ENCODE results near the gene DRD4. TPM values are rescaled to one million over a fixed set of nuclear protein-coding genes. Genes with fewer than 3 reads are reported as not detected.
"Not testable (repeated sequence)": the region's sequence is repeated elsewhere in the genome, so short reads cannot be mapped to it uniquely, and the experiment has no call there.

The DRD4 gene
- polyA plus RNA-seq, 10 donors: 0.23 to 0.90 (median 0.73) TPM

DNA sequence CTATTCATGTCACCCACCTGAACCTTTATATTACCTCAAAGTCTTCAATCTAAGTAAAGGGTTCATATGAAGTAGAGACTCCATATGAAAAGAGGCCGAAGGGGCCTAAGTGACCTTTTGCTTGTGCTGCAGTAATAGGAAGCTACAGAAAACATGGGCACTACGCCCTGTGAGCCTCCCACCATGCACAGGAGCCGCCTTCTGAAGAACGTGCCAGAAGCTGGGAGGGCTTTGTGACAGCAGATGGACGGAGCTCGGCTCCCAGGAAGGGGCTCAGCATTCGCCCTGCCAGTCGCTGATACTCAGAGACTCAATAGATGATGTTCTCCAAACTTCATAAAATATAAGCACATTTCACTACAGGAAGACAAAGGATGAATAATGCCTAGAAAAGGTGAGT is 36.8 kb downstream of the DRD4 start:
- DNase-seq: no peak

DNA sequence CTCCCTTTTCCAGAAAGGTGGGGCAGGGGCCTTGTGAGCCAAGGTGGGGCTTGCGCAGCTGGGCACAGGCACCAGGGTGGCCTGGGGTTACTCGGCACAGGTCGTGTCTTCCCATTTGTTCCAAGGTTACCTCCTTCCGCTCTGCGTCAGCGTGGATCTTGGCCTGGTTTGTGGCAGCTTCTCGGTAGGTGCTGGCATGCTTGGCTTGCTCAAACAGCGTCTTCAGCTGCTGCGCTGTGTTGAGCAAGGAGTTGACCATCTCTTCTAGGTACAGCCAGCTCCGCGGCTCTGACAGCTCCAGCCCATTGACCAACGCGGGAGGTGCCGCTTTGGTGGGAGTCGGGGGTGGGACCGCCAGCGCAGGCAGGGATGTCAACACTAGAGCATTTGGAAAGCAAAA is 37.3 kb downstream of the DRD4 start:
- no peak for DNase-seq

DNA sequence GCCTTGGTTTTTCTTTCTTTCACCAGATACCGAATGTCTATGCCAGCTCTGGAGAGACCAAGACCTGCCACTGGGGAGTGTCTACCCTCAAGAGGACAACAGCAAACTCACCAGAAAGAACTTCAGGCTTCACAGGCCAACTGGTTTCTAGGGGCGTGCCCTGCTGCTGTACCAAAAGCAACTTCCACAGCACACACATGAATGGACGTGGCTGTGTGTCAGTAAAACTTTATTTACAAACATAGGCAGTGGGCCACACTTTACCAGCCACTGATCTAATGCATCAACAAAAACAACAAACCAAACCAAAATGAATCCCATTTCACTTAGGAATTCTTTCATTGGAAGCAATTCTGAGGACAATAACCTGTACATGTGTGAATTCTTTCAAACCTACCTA is 41.2 kb downstream of the DRD4 start:
- no peak for DNase-seq

DNA sequence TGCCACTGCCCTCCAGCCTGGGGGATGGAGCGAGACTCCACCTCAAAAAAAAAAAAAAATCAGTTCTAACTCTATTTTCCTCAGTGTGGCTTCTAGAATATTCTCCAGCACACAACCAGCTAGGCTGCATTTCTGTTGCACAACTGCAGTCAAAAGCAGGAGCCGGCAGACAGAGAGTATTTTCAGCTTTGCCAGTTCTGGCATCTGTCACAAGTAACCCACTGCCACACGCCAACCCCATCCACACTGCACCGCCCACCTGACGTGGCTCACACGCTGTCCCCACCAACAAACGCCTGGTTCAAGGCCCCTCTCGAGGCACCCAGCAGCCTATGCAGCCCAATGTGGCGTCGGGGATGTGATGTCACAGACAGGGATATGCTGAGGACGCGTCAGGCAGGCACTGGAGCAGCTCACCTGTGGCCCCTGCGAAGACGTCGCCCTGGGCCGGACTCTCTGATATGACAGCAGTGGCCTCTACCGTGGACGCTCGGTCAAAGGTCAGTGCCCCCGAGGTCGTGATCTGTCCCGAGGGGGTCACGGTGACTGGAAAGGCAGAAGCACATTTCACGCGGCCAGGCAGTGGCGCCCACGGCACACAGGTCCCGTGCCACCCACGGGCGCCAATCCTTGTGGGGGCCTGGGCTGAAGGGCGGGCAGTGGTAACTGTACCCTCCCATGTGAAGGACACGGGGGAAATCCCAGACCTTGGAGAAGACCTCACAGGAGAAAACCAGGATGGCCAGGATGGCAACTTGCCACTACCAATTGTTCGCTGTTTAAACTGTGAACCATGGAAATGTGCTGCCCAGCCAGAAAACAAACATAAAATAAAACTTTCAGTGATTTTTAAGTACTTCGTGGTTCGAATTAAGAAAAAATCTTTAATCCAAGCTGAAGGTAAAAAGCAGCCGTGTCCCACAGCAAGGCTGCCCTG is 42.5 kb downstream of the DRD4 start:
- no peak for DNase-seq

DNA sequence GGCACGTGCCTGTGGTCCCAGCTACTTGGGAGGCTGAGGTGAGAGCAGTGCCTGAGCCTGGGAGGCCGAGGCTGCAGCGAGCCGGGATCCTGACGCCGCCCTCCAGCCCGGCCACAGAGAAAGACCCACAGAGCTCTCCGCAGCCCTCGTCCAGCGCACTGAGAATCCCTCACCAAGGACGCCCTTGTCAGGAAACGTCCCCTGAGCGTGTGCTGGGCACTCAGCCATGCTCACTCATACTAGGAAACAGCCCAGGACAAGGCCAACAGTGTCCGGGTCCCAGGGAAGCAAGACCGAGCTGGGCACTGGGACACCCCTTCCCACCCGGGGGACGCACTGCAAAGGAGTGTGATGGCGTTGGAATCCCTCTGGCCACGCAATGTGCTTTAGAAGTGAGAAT is 43.4 kb downstream of the DRD4 start:
- no peak for DNase-seq

DNA sequence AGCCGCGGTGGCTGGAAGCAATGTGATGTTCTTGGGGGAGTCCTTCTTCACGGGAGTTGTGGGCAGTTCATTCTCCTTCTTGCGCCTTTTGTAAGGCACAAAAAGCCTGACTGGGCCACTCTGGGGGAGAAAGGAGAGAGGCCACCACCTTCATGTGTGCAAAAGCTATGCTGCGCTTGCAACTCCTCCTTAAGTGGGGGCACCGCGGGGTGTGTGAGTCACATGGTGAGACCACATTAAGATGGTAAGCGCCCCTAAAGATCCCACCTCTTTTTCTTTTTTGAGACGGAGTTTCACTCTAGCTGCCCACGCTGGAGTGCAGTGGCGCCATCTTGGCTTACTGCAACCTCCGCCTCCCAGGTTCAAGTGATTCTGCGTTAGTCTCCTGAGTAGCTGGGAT is 43.9 kb downstream of the DRD4 start:
- no peak for DNase-seq

DNA sequence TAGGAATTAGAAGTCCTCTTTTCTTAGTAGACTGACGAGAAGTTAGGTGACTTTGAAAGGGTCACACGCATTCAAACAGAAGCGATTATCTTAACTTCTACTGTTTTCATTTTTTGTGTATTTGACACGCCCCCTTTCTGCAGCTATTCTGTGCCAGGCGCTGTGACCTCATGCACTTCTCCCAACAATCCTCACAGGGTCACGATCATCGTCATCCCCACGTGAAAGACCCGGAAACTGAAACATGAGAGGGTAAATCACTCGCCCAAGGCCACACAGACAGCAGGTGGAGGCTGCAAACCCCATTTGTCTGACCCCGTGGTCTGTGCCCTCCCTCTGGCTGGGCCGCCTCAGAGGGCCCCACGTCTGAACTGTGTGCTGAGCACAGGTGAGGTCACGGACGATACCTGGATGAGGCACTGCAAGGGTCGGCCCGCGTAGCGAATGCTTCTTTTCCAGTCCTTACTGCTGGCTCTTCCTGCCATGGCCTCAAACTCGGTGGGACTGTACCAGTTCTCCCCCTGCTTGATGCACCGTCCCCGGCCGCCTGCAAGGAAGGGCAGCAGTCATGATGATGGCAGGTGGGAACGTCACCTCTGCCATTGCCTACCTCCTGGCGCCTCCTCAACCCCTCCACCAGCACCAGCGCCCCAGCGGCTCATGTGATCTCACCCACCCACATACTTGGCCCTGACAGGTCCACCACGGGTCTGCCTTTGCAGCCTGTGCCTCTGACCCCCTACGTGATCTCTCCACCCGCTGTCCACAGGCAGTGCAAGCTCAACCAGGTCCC is 49.6 kb downstream of the DRD4 start:
- no peak for DNase-seq

DNA sequence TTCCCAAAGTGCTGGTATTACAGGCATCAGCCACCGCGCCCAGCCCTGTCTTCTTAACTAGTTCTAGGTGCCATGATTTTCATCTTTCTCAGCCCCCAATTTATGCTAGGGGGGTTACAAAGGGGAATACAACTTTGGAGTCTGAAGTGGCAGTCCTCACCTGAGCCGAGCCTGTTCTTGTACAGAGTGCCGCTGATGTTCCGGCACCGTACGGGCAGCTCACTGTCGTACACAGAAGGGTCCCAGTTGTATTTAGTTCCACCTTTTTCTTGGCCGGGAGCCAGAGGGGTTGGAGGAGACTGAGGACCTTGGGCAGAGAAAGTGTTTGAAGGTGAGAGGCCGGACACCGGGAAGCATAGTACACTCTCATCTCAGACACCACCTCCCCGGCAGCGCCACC is 50.7 kb downstream of the DRD4 start:
- DNase-seq: no peak

DNA sequence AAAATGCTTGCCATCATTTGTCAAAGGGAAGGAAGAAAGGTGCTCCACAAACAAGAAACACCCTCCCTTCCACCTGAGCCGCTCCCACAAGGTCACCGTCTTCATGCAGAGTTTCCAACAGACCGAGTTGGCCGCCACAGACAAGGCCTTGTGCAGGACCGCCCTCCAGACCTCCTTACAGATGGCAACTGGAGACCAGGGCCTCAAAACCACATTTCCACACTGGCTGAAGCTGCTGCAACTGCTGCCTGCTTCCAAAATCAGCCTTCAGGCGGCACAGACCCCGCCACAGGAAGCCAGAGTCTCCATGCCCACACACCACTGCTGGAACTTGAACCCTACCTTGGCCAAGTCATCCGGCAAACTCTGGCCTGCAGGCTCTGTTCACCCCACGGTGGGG is 51.6 kb downstream of the DRD4 start:
- no peak for DNase-seq

DNA sequence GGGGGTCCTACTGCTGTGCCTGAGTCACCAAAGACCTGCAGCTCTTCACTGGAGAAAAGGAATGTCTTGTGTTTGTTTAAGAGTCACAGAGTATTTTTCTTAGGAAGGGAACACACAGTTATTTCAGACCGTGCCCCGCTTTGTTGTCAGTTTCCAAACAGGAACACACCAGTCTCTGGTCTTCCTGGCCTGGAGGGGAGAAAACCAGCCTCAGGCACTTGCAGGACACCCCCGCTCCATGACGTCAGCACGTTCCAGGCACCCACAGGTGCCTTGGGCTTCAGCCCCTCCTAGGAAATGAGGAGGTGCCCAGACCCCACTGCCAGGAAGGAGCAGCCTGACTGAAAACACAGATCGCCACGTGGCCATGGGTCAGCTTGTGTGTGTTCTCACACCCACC is 52.6 kb downstream of the DRD4 start:
- DNase-seq: no peak

DNA sequence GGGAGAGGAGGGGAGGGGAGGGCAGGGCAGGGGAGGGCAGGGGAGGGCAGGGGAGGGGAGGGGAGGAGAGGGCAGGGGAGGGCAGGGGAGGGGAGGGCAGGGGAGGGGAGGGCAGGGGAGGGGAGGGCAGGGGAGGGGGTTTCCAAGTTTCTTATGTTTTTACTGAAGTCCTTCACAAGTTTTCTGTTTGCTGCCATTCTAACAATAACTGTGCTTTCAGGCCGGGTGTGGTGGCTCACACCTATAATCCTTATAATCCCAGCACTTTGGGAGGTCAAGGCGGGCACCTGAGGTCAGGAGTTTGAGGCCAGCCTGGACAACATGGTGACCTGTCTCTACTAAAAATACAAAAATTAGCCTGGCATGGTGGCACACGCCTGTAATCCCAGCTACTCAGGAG is 53.2 kb downstream of the DRD4 start:
- DNase-seq: not testable (repeated sequence)

Other genes with a start within 250 kb of the DRD4 start
- gene PKP3, start 243.1 kb upstream of the DRD4 start, polyA plus RNA-seq (ENCODE audit: insufficient read length in 10 of 10): 10 to 100 TPM in 1 of 10 donors, 1 to 10 TPM in 1, under 1 TPM in 6, not detected in 2; 0.14 to 14.1 (median 0.61) TPM
- 10 to 100 TPM in 8 of 10 donors, 1 to 10 TPM in 2; 8.4 to 19.6 (median 13.2) TPM for gene SIGIRR, start 222.3 kb upstream of the DRD4 start, polyA plus RNA-seq (ENCODE audit: insufficient read length in 10 of 10)
- 1 to 10 TPM in 4 of 10 donors, under 1 TPM in 6; 0.08 to 2.7 (median 0.44) TPM for gene ANO9, start 195.3 kb upstream of the DRD4 start, polyA plus RNA-seq (ENCODE audit: insufficient read length in 10 of 10)
- 10 to 100 TPM; 23.4 to 31.7 (median 28.1) TPM for gene PTDSS2, start 187.0 kb upstream of the DRD4 start, polyA plus RNA-seq (ENCODE audit: insufficient read length in 10 of 10)
- 100 to 1,000 TPM in 1 of 10 donors, 10 to 100 TPM in 9; 75.5 to 108 (median 86.2) TPM for gene RNH1, start 130.0 kb upstream of the DRD4 start, polyA plus RNA-seq (ENCODE audit: insufficient read length in 10 of 10)
- gene HRAS, start 101.7 kb upstream of the DRD4 start, polyA plus RNA-seq (ENCODE audit: insufficient read length in 10 of 10): 100 to 1,000 TPM in 5 of 10 donors, 10 to 100 TPM in 5; 84.1 to 114 (median 101) TPM
- 1 to 10 TPM; 2.7 to 7.0 (median 4.9) TPM for gene LRRC56, start 99.7 kb upstream of the DRD4 start, polyA plus RNA-seq (ENCODE audit: insufficient read length in 10 of 10)
- 1 to 10 TPM in 1 of 10 donors, under 1 TPM in 9; 0.17 to 1.1 (median 0.44) TPM for gene LMNTD2, start 76.5 kb upstream of the DRD4 start, polyA plus RNA-seq (ENCODE audit: insufficient read length in 10 of 10)
- gene RASSF7, start 76.3 kb upstream of the DRD4 start, polyA plus RNA-seq (ENCODE audit: insufficient read length in 10 of 10): 1 to 10 TPM; 1.1 to 3.7 (median 2.2) TPM
- gene PHRF1, start 60.8 kb upstream of the DRD4 start, polyA plus RNA-seq (ENCODE audit: insufficient read length in 10 of 10): 10 to 100 TPM; 13.5 to 22.1 (median 16.5) TPM
- gene IRF7, start 21.3 kb upstream of the DRD4 start, polyA plus RNA-seq (ENCODE audit: insufficient read length in 10 of 10): 10 to 100 TPM in 4 of 10 donors, 1 to 10 TPM in 6; 6.3 to 13.1 (median 9.6) TPM
- 1 to 10 TPM in 7 of 10 donors, under 1 TPM in 3; 0.60 to 2.1 (median 1.2) TPM for gene CDHR5, start 12.3 kb upstream of the DRD4 start, polyA plus RNA-seq (ENCODE audit: insufficient read length in 10 of 10)
- gene SCT, start 10.1 kb upstream of the DRD4 start, polyA plus RNA-seq (ENCODE audit: insufficient read length in 10 of 10): 100 to 1,000 TPM in 1 of 10 donors, 10 to 100 TPM in 9; 31.7 to 107 (median 61.3) TPM
- gene DEAF1, start 58.0 kb downstream of the DRD4 start, polyA plus RNA-seq (ENCODE audit: insufficient read length in 10 of 10): 10 to 100 TPM; 22.1 to 40.7 (median 29.2) TPM
- 10 to 100 TPM; 10.6 to 27.9 (median 16.7) TPM for gene TMEM80, start 58.5 kb downstream of the DRD4 start, polyA plus RNA-seq (ENCODE audit: insufficient read length in 10 of 10)
- gene EPS8L2, start 69.0 kb downstream of the DRD4 start, polyA plus RNA-seq (ENCODE audit: insufficient read length in 10 of 10): 1 to 10 TPM; 1.5 to 9.0 (median 2.8) TPM
- 10 to 100 TPM; 55.0 to 92.1 (median 66.3) TPM for gene TALDO1, start 110.2 kb downstream of the DRD4 start, polyA plus RNA-seq (ENCODE audit: insufficient read length in 10 of 10)
- gene GATD1, start 140.2 kb downstream of the DRD4 start, polyA plus RNA-seq (ENCODE audit: insufficient read length in 10 of 10): 10 to 100 TPM; 30.5 to 49.5 (median 39.2) TPM
- 1 to 10 TPM in 1 of 10 donors, under 1 TPM in 9; 0.35 to 1.0 (median 0.60) TPM for gene CEND1, start 152.8 kb downstream of the DRD4 start, polyA plus RNA-seq (ENCODE audit: insufficient read length in 10 of 10)
- 10 to 100 TPM in 6 of 10 donors, 1 to 10 TPM in 4; 9.0 to 16.8 (median 10.2) TPM for gene SLC25A22, start 161.0 kb downstream of the DRD4 start, polyA plus RNA-seq (ENCODE audit: insufficient read length in 10 of 10)
- gene PIDD1, start 168.0 kb downstream of the DRD4 start, polyA plus RNA-seq (ENCODE audit: insufficient read length in 10 of 10): 10 to 100 TPM in 1 of 10 donors, 1 to 10 TPM in 9; 4.4 to 10.5 (median 6.3) TPM
- gene RPLP2, start 172.7 kb downstream of the DRD4 start, polyA plus RNA-seq (ENCODE audit: insufficient read length in 10 of 10): 1,000 to 10,000 TPM; 1,394 to 1,882 (median 1,587) TPM
- 10 to 100 TPM; 18.4 to 32.9 (median 27.9) TPM for gene PNPLA2, start 181.6 kb downstream of the DRD4 start, polyA plus RNA-seq (ENCODE audit: insufficient read length in 10 of 10)
- 10 to 100 TPM in 6 of 10 donors, 1 to 10 TPM in 4; 8.2 to 16.0 (median 10.9) TPM for gene CRACR2B, start 190.7 kb downstream of the DRD4 start, polyA plus RNA-seq (ENCODE audit: insufficient read length in 10 of 10)
- 100 to 1,000 TPM; 113 to 161 (median 135) TPM for gene CD151, start 195.7 kb downstream of the DRD4 start, polyA plus RNA-seq (ENCODE audit: insufficient read length in 10 of 10)
- 100 to 1,000 TPM in 6 of 10 donors, 10 to 100 TPM in 4; 69.6 to 159 (median 104) TPM for gene POLR2L, start 205.3 kb downstream of the DRD4 start, polyA plus RNA-seq (ENCODE audit: insufficient read length in 10 of 10)
- gene TSPAN4, start 205.6 kb downstream of the DRD4 start, polyA plus RNA-seq (ENCODE audit: insufficient read length in 10 of 10): 10 to 100 TPM; 41.1 to 72.2 (median 49.6) TPM